T-helper 2 cell (primary cell): ENCODE measurements around the gene NPLOC4.

ENCODE experiments used
- DNase-seq, 5 experiments: peaks; one replicate each; pipeline versions ENCODE4 v3.0.0 to v3.0.0-alpha.2; 2012 to 2022

The NPLOC4 gene

GRCh38 chr17:81564778-81565177 lies 72.1 kb downstream of the NPLOC4 start:
- no peak for DNase-seq

- no peak for DNase-seq
These were observed 72.9 kb downstream of the NPLOC4 start for GRCh38 chr17:81563861-81564586.

GRCh38 chr17:81561494-81561885 lies 75.4 kb downstream of the NPLOC4 start:
- DNase-seq, result no peak

- DNase-seq, result no peak
These were observed 77.7 kb downstream of the NPLOC4 start for GRCh38 chr17:81558941-81559806.

- DNase-seq, result no peak
These were observed 78.8 kb downstream of the NPLOC4 start for GRCh38 chr17:81558115-81558468.

GRCh38 chr17:81557276-81558114 lies 79.4 kb downstream of the NPLOC4 start:
- no peak for DNase-seq

- DNase-seq, result no peak
These were observed 80.0 kb downstream of the NPLOC4 start for GRCh38 chr17:81556863-81557262.

- DNase-seq, result no peak
These were observed 80.7 kb downstream of the NPLOC4 start for GRCh38 chr17:81556175-81556691.

- DNase-seq, result peak in 1 of 5 experiments; percentile 7
These were observed 83.2 kb downstream of the NPLOC4 start for GRCh38 chr17:81553616-81554181.

GRCh38 chr17:81553018-81553615 lies 83.8 kb downstream of the NPLOC4 start:
- peak; percentile 44 to 92 (median 69) for DNase-seq

- peak; percentile 61 to 91 (median 75) for DNase-seq
These were observed 84.5 kb downstream of the NPLOC4 start, which contains the start of gene FAAP100 for GRCh38 chr17:81552244-81553017. FAAP100 (minus strand) TSS chr17:81552353; CDS start chr17:81552330, 23 bp downstream.

- no peak for DNase-seq
These were observed 85.3 kb downstream of the NPLOC4 start for GRCh38 chr17:81551458-81552243.

GRCh38 chr17:81550830-81551457 lies 86.0 kb downstream of the NPLOC4 start:
- no peak for DNase-seq

GRCh38 chr17:81550285-81550684 lies 86.6 kb downstream of the NPLOC4 start:
- DNase-seq, result no peak

- DNase-seq, result no peak
These were observed 87.1 kb downstream of the NPLOC4 start for GRCh38 chr17:81549826-81550225.

GRCh38 chr17:81549031-81549557 lies 87.8 kb downstream of the NPLOC4 start:
- DNase-seq, result no peak

- no peak for DNase-seq
These were observed 89.3 kb downstream of the NPLOC4 start for GRCh38 chr17:81547614-81547982.

- no peak for DNase-seq
These were observed 89.9 kb downstream of the NPLOC4 start for GRCh38 chr17:81546906-81547613.
